Myocyte (in vitro differentiated cells): ENCODE results near the gene PTPRJ. TPM values are rescaled to one million over a fixed set of nuclear protein-coding genes. Genes with fewer than 3 reads are reported as not detected.

Experiments used
- DNase-seq: peaks from one replicate; pipeline ENCODE4 v3.0.0-alpha.2; 2012; ENCODE audit warnings: low read depth
- total RNA-seq: library from RNA; depleted of rRNA; stranded (reverse); fragments of >200 nt; gene quantifications from 2 replicates; pipeline ENCODE4 v1.2.3, GENCODE V29; 2014

The PTPRJ gene
- total RNA-seq, 1 donor from 2014 or later, result 1.3 TPM

DNA sequence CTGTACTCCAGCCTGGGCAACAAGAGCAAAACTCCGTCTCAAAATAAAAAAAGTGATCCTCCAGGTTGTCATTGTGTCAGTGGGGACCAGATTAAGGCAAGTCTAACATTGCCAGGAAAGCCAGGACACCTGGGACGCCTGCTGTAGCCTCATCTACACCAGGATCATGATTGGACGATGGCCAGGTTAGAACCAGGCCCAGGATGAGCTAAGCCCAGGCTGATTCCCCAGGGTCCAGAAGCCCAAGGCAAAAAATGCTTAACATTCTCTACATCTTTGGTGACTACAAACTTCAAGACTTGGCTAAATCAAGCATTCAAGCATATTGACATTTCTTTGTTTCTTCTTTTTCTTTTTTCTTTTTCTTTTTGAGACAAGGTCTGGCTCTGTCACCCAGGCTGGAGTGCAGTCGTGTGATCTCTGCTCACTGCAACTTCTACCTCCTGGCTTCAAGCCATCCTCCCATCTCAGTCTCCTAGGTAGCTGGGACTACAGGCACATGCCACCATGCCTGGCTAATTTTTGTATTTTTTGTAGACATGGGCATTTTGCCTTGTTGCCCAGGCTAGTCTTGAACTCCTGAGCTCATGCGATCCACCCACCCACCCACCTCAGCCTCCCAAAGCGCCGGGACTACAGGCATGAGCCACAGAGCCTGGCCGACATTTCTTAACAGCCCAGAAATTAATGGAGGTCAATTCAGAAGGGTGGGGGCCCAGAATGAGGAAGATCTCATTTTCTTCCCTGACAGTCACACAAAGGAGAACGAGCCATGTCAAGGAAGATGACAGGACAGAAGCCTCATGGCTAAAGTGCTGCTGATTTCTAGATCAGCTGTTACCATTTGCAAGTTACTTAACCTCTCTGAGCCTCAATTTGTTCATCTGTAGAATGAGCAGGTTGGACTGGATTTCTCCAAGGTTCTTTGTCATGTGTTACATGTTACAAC is 12.5 kb upstream of the PTPRJ start:
- DNase-seq, result no peak

DNA sequence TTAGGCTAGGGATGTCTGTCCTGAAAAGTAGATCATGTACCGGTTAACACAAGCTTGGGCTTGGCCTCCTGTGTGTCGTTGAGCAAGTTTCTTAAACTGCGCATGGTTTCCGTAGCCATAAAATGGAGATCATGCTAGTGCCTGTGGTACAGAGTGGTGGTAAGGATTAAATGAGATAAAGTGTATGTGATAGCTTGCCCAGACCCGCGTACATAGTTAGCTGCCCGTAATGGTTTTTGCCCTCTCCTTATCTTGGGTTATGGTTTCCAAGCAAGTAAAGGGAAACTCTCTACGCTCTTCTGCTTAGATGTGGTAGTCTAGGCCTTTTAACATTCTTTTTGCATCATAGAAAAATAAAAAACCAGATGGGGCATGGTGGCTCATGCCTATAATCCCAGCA is 11.0 kb upstream of the PTPRJ start:
- DNase-seq, result no peak

DNA sequence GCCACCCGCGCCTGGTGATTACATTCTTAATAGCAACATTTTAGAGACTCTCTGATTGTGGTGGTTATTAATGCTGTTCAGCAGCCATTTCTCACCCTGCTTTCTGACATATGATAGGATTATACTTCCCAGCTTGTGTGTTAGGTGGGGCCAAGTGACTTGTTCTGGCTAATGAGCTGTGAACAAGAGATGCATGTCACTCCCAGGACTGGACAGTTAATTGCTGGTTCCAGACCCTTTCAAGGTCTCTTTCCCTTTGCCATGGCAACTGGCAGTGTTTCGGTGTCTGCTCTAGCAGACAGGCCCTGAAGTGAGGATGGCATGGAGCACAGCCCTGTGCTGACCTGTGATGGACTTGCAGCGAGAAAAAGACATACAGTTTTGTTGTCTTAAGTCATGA is 8.9 kb upstream of the PTPRJ start:
- DNase-seq, result no peak

DNA sequence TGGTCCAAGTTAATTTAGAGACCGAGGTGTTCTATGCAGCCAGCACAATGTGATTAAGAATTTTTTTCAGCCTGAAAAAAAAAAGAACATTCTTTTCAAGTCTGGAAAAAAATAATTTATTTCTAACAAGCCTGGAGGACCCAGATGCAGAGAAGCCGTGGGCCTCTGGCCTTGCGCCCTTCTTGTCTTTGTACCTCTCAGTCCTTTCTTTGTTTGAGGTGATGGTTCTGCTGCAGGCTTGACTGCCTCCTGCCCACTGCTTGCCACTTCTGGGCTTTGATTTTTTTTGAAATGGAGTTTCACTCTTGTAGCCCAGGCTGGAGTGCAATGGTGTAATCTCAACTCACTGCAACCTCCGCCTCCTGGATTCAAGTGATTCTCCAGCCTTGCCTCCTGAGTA is 7.2 kb upstream of the PTPRJ start:
- no peak for DNase-seq

DNA sequence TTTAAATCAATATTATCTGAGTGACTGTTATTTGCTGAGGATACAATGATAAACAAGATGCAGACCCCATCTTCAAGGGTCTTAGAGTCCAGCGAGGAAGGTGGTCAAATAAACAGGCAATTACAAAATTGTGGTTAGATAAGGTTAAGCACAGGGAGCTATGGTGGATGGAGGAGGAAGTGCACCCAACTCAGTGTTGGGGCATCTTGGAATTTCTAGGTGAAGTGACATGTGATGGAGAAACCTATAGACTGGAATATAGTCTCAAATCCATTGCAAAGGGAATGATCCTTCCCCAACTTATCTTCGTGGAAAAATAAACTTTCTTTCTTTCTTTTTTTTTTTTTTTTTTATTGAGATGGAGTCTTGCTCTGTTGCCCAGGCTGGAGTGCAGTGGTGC is 3.4 kb upstream of the PTPRJ start:
- no peak for DNase-seq

DNA sequence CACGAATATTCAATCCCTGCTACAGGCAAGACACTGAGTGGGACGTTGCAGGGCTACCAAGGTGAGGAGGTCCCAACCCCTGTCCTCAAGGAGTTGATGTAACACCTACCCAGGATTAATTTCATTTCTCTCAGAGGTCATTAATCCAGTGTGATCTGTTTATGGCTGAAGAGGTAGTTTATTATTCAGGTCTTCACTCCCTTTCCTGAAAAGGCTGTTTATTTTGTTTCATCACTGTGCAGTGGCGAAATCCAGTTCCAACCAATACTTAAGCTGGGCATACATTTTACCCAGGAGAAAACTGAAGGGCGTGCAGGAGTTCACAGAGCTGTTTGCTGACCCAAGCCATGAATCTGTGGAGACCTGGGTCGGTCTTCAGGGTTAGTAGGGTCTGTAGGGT is 2.7 kb upstream of the PTPRJ start:
- DNase-seq, result no peak

DNA sequence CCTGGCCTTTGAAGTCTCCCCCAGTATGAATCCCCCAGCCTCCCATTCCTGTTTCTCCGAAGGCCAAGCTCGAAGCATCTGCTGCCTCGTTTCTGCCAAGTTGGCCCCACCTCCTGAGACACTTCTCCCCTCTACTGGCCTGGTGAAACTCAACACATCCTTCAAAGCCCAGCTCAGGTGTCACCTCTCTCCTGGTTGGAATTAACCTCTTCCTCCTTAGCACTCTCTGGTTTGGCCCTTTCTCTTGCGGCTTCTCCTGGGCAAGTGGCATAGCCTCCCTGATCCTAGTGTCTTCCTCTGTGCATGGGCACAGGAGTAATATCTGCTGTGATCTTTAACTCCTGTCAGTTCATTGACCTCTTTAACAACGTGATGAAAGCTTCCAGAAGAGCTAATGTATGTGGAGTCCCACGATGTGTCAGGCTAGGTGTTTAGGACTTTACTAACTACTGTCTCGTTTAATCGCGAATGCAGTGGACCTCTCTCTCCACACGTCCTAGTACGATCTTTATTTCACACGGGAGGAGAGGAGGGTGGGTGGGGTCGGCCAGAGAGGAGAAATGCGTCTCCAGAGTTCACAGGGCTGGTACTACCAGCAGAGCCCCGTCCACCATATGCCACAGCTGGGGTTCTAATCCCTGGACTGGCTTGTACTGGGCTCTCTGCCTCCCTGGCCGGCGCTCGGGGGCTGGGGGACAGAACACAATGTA is 826 bp upstream of the PTPRJ start:
- DNase-seq, result no peak

DNA sequence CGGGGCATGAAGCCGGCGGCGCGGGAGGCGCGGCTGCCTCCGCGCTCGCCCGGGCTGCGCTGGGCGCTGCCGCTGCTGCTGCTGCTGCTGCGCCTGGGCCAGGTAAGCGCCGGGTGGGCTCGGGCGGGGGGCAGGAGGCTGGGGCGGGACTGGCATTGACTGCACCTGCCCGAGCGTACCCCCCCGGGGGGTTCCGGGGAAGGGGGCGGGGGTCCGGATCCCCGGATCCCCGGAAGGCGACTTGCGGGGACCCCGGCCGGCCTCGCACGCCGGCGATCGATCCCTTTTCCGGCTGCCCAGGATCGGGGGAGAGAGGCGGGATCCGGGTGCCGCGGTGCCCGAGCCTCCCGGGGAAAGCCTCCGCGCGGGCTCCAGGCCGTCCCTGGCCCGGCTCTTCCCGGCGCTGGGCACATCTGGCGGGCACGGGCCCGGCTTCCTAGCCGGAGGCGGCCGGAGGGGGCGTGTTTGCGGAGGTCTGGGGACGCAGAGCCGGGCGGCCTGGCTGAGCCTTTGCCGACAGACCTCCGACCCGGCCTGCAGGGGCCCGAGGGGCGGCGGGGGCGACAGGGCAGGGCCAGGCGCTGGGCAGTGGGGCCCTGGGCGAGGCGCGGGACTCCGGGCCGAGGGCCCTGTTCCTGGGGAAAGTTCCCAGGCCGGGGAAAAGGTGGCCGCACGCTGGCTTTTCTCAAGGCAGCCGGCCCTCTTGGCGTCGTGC is 705 bp downstream of the PTPRJ start:
- DNase-seq, result peak; percentile 48

DNA sequence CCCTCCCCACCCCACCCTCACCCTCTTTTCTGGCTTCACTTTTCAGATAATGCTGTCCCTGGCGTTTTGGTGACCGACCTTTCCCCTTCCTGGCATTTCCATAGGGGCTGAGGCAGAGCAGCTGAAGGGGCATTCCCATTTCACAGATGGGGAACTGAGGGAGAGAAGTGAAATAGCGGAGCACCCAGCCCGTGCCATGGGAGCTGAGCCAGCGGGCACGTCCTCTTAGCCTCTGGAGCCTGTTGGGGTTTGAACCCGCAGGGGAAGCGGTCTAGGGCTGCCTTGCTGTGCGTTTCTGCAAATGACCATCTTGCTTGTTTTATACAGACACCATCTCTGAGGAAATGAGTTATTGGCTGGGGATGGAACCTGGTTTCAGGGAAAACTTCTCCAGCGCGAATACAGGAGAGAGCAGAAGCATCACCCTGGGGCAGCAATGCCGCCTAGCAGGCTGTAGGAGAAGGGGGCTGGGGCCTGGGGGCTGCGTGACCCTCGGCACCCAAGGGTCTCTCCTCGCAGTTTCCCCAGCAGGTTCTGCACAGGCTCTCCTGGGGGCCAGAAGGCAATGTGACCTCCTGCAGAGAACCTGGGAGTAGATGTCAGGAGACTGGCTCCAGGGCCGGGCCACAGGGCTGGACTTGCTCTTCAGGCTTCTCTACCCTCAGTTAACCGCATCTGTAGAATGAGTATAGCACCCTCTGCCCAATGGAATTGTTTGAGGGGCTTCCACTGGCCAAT is 1.5 kb downstream of the PTPRJ start:
- no peak for DNase-seq

DNA sequence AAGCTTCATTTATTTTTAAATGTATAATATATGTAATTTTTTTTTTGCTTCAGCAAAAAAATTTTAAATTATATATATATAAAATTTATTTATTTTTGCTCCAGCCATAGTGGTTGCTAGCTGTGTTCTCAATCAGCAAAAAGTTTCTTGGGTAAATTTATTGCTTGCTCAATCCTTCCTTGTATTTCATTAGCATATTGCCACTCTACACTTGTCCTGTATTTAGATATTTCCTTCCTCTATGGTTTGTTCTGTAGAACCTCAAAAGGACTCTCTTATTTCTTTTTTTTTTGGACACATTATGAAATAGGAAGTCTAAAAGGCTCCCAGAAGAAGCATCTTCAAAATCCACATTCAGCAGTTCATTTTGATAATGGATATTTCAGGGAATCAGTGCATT is 2.3 kb downstream of the PTPRJ start:
- DNase-seq, result no peak

DNA sequence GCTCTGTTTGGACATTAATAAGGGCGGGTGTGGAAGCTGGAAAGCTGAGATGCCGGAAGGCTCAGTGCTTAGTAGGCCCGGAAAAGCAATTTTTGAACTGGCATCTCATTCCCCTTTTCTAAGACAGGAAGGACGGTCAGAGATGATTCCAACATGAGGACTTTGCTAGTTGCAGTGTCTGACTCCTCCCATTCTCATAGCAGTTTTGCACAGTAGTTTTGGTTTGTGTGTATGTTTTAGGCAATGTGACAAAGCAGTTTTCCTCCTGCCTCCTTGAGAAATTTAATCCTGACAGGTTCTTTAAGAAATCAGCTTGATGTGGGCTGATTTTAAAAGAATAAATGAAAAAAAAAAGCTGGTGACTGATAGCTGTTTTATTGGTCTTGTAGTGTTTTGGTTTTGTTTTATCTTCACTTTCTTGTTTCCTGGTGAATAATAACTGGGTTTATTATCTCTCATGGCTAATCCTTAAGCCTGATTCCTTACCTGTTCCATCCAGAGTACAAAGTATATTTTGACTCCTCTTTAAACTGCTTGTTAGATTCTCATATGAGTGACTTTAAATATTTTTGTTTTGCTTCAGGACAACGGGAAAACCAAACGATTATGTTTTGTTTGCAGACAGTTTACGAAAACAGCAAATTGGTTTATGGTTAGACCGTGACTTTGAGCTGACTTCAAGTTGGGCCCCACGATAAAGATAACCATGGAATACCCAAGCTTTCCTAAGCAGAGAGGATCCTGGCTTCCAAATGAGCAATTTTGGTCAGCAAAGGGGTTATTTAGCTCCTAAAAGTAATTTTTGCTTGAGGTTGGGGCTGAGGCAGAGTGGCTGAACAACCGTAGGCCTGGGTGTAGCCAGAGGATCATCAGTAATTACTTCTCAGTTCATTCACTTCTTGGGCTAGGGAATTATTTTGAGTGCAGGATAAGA is 3.4 kb downstream of the PTPRJ start:
- DNase-seq, result peak; percentile 13

DNA sequence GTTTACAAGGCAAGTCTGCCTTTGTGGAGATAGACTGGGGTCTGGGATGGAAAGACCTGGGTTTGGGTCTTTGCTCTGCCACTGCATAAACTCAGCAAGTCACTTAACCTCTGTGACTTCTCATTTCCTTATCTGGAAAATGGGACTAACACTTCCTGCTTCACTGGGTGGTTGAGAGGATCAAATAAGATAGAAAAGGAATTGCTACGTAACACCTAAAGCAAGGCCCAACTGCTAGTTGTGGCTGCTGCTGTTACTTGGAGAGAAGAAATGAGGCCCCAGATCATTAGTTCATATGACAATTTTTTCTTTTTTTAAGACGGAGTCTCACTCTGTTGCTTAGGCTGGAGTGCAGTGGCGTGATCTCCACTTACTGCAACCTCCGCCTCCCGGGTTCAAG is 5.9 kb downstream of the PTPRJ start:
- DNase-seq, result no peak

DNA sequence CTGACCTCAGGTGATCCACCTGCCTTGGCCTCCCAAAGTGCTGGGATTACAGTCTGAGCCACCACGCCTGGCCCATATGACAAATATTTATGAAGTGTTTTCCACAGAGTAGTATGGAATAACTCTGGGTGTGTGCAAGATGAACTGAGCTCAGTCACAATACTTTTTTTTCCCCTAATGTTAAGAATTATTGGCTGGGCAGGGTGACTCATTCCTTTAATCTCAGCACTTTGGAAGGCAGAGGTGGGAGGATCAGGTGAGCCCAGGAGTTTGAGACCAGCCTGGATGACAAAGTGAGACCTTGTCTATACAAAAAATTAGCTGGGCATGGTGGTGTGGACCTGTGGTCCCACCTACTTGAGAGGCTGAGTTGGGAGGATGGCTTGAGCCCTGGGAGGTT is 6.4 kb downstream of the PTPRJ start:
- DNase-seq, result no peak

DNA sequence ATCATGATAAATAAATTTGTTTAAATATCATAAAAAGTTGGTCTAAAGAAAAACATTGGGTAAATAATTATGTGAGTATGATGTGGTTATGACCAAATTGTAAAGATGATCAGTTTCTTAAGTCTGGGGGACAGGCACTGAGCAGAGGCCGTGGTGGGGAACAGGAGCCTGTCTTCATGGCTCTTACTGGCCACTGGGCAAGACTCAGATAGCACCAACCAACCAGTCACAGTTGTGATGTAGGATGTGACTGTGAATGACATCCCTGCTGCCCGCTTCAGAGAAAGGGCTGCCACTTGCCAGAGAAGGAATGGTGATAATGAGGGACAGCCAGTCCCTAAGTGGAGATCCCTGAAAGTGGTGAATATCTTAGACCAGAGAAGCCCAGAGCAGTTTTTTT is 7.0 kb downstream of the PTPRJ start:
- DNase-seq, result no peak

DNA sequence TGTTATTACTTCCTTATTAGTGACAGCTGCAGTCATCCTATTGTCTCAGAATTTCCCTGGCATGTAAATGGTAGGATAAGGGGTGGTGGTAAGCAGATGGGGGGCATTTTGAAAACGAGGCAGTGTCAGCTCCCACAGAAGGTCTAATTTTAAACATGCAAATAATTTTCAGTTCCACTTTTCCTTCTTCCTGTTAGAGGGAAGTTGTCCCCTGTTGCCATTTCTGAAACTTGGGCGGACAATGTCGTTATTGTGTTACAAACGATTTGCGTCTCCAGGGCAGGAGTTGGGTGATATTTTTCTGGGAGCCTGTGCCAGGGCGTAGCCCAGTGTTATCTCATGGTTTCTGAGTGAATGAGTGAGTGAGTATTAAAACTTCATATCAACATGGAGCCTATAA is 7.4 kb downstream of the PTPRJ start:
- no peak for DNase-seq

DNA sequence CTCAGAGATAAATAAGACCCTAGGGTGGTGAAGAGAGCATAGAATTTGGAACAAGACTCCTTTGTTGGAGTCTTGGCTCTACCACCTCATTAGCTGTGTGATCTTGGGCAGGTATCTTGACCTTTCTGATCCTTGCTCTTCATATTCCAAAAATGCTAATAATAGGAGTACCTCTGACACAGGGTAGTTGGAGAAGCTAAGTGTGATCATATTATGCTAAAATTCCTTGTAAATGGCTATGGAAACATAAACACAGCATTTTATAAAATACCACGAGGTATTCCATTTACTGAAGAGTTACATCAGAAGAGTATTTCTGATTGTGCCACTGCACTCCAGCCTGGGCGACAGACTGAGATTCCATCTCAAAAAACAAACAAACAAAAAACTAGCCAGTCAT is 9.4 kb downstream of the PTPRJ start:
- no peak for DNase-seq

DNA sequence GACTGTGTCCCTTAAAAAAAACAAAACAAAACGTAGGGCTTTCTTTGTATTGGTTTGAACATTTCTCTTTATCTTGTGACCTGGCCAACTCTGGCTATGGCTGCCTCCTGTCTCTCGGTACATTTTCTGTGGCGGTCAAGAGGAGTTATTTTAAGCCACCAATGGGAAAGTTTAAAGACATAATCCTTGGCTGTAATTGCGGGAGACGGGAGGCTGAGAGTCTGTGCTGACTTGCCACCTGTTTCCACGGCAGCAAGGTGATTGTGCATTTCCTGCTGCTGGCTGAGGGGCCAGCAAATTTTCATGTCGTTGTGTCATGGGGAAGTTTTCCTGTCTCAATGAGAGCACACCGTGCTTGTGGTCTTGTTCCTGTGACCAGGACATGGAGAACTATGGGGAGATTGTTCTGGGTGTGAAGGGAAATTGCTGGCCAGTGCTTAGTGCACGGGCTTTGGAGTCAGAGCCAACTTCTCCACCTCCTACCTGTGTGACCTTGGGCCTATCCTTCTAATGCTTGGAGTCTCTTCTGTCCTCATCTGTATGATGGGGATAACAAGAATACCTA is 11.0 kb downstream of the PTPRJ start:
- no peak for DNase-seq

DNA sequence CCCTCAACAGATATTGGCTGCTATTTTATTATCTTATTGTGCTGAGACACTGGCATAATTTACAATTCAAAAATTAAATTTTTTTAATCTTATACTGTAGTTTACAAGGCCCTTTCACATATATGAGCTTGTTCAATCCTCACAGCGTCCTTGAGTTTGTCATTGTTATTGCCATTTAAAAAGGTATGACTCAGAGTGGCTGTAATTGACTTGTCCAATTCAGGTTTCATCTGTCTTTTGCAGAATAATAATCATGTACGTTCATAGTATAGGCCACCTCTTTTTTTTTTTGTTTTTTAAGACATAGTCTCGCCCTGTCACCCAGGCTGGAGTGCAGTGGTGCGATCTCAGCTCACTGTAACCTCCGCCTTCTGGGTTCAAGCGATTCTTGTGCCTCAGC is 11.5 kb downstream of the PTPRJ start:
- no peak for DNase-seq

DNA sequence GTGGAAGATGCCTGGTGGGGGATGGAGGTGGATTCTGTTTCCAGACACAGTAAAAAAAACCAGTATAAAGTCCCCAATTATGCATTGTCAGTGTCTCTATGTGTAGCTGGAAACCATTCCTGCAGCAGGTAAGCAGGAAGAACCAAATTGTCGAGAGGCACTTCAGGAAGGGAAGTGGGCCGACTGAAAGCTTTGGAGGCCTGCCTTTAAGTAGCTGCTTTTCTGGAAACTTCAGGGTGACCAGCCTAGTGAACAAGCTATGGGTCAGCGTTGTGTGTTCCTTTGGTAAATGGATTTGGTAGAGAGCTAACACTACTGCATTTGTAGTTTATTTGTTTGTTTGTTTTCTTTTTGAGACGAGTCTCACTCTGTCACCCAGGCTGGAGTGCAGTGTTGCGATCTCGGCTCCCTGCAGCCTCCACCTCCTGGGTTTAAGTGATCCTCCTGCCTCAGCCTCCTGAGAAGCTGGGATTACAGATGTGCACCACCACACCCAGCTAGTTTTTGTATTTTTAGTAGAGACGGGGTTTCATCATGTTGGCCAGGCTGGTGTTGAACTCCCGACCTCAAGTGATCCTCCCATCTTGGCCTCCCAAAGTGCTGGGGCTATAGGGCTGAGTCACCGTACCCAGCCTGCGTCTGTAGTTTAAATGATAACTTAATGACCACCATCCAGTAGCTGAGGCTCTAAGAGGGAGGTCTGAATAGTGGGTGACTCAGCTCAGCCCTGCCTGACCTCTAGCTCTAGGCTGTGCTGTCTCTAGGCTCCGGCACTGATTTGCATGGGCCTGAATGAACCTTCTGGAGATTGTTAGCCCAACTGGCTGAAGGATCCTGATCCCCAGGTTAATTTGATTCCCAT is 12.8 kb downstream of the PTPRJ start:
- DNase-seq, result no peak
